WTC11 (cell line): Measurements from ENCODE around the gene FBH1. TPM values are rescaled to one million over a fixed set of nuclear protein-coding genes. Genes with fewer than 3 reads are reported as not detected.
"Not testable (repeated sequence)": the region's sequence is repeated elsewhere in the genome, so short reads cannot be mapped to it uniquely, and the experiment has no call there.

Source experiments
- ATAC-seq: fragments of 200-7000 bp; cut with Tn5 transposase; 2 replicates; pipeline ENCODE4 v1.10.0; 2021; ENCODE audit warnings: mild to moderate bottlenecking, moderate library complexity
- CTCF ChIA-PET: fragments of 300-600 bp; sonication (Branson Sonifier 250); formaldehyde crosslinking; loops from one replicate; lab custom pipeline; 2021; ENCODE audit warnings: antibody characterized with exemption; lab: Charles Lee
- POLR2A ChIA-PET: fragments of 350-600 bp; sonication (Branson Sonifier 250); formaldehyde crosslinking; loops from one replicate; lab custom pipeline; 2021; ENCODE audit warnings: antibody characterized with exemption; lab: Charles Lee
- DNase-seq: peaks from one replicate; pipeline ENCODE4 v3.0.0; 2021; ENCODE audit warnings: low spot score
- H3K27ac Mint-ChIP-seq: 2 replicates; pipeline ENCODE4 v1.8.0; 2021; ENCODE audit warnings: mixed read lengths
- H3K27me3 Mint-ChIP-seq: 2 replicates; pipeline ENCODE4 v1.8.0; 2021; ENCODE audit warnings: low read depth, mild to moderate bottlenecking, moderate library complexity, mixed read lengths
- H3K36me3 Mint-ChIP-seq: 2 replicates; pipeline ENCODE4 v1.8.0; 2021; ENCODE audit warnings: mixed read lengths
- H3K4me1 Mint-ChIP-seq: 2 replicates; pipeline ENCODE4 v1.8.0; 2022; ENCODE audit warnings: mixed read lengths
- H3K4me3 Mint-ChIP-seq: 2 replicates; pipeline ENCODE4 v1.8.0; 2021; ENCODE audit warnings: mild to moderate bottlenecking, moderate library complexity, mixed read lengths
- H3K9me3 Mint-ChIP-seq: 2 replicates; pipeline ENCODE4 v1.8.0; 2021; ENCODE audit warnings: mixed read lengths
- AFF4 ChIP-seq: sonication (generic); formaldehyde crosslinking; IDR thresholded peaks from 2 replicates; pipeline ENCODE4 v1.8.1; 2023; ENCODE audit warnings: mild to moderate bottlenecking, missing genetic modification reagents, borderline replicate concordance
- ATF3 ChIP-seq: sonication (generic); formaldehyde crosslinking; conservative IDR thresholded peaks from 2 replicates; pipeline ENCODE4 v1.8.1; 2022; ENCODE audit warnings: mild to moderate bottlenecking, missing genetic modification reagents
- CTCF ChIP-seq: fragments of 200-600 bp; IDR thresholded peaks from 2 replicates; pipeline ENCODE4 v1.8.0; 2022; ENCODE audit warnings: antibody characterized with exemption
- ELF4 ChIP-seq: sonication (generic); formaldehyde crosslinking; IDR thresholded peaks from 2 replicates; pipeline ENCODE4 v1.8.1; 2022; ENCODE audit warnings: low read depth, mild to moderate bottlenecking, moderate library complexity, missing genetic modification reagents
- EMX1 ChIP-seq: fragments of 250-450 bp; sonication (Bioruptor Pico); IDR thresholded peaks from 2 replicates; pipeline ENCODE4 v1.8.0; 2021; ENCODE audit warnings: mild to moderate bottlenecking
- ERG ChIP-seq: fragments of 250-450 bp; sonication (Bioruptor Pico); IDR thresholded peaks from 2 replicates; pipeline ENCODE4 v1.8.0; 2021; ENCODE audit warnings: mild to moderate bottlenecking
- ETV6 ChIP-seq: sonication (generic); formaldehyde crosslinking; IDR thresholded peaks from 2 replicates; pipeline ENCODE4 v1.8.1; 2022; ENCODE audit warnings: mild to moderate bottlenecking, missing genetic modification reagents
- JAZF1 ChIP-seq: fragments of 250-450 bp; sonication (Bioruptor Pico); IDR thresholded peaks from 2 replicates; pipeline ENCODE4 v1.9.0; 2021; ENCODE audit warnings: moderate library complexity, mild to moderate bottlenecking, inconsistent platforms
- NR1H2 ChIP-seq: sonication (generic); formaldehyde crosslinking; IDR thresholded peaks from 2 replicates; pipeline ENCODE4 v1.9.0; 2021; ENCODE audit warnings: mild to moderate bottlenecking, moderate library complexity, missing genetic modification reagents
- NR2C2 ChIP-seq: sonication (generic); formaldehyde crosslinking; IDR thresholded peaks from 2 replicates; pipeline ENCODE4 v1.8.0; 2022; ENCODE audit warnings: mild to moderate bottlenecking, missing genetic modification reagents
- SMAD3 ChIP-seq: sonication (generic); formaldehyde crosslinking; IDR thresholded peaks from 2 replicates; pipeline ENCODE4 v1.8.0; 2022; ENCODE audit warnings: missing genetic modification reagents, mild to moderate bottlenecking, borderline replicate concordance
- SMAD4 ChIP-seq: sonication (generic); formaldehyde crosslinking; IDR thresholded peaks from 2 replicates; pipeline ENCODE4 v1.8.0; 2022; ENCODE audit warnings: mild to moderate bottlenecking, missing genetic modification reagents
- ZNF263 ChIP-seq: sonication (generic); formaldehyde crosslinking; IDR thresholded peaks from 2 replicates; pipeline ENCODE4 v1.8.1; 2022; ENCODE audit warnings: low read depth, mild to moderate bottlenecking, moderate library complexity, missing genetic modification reagents
- ZNF281 ChIP-seq: sonication (generic); formaldehyde crosslinking; IDR thresholded peaks from 2 replicates; pipeline ENCODE4 v1.8.0; 2023; ENCODE audit warnings: mild to moderate bottlenecking, missing genetic modification reagents
- ZNF396 ChIP-seq: fragments of 250-450 bp; sonication (Bioruptor Pico); IDR thresholded peaks from 2 replicates; pipeline ENCODE4 v1.8.0; 2021; ENCODE audit warnings: mild to moderate bottlenecking, moderate library complexity, borderline replicate concordance
- ZNF671 ChIP-seq: fragments of 250-450 bp; sonication (Bioruptor Pico); IDR thresholded peaks from 2 replicates; pipeline ENCODE4 v1.8.0; 2021; ENCODE audit warnings: mild to moderate bottlenecking
- total RNA-seq: library from RNA; stranded (reverse); gene quantifications from 3 replicates; pipeline ENCODE4 v1.2.3, GENCODE V29; 2021

FBH1 gene
- total RNA-seq, 1 experiment from 2014 or later: 66.8 TPM

GRCh38 chr10:5873515-5873995 is 16.5 kb upstream of the FBH1 start:
- Mint-ChIP-seq H3K4me1 (0 out of 2 replicates have a peak, but pooled peaks cover 2% of the 10 kb centered on the region), H3K27me3 (no peaks in the 10 kb centered on the region), H3K27ac (no peak overlapping the region), H3K4me3 (no peak overlapping the region), H3K36me3 (peaks cover 29% of the 10 kb centered on the region), H3K9me3 (peaks cover 7% of the 10 kb centered on the region)
- DNase-seq: peak; percentile 66
- ATAC-seq: peak; percentile 86
- TF ChIP-seq CTCF (peak; percentile 60), JAZF1 (CRISPR knock-in tag) (no peak)
- CTCF ChIA-PET: interaction anchor here (0.5 to 3.1 kb wide), 8 partner anchors 12 to 64 kb away, joined by 3 to 14 read pairs (median 6); partner anchors contain the start of genes ANKRD16, FBH1 and GDI2
- POLR2A ChIA-PET: interaction anchor here (0.7 kb wide), 1 partner anchor 371 kb away, joined by 5 read pairs; no protein-coding TSS in a partner anchor

GRCh38 chr10:5876181-5876768 is 13.8 kb upstream of the FBH1 start:
- H3K27me3 Mint-ChIP-seq: no peaks in the 10 kb centered on the region
- TF ChIP-seq SMAD4 (CRISPR knock-in tag): no peak
- ATAC-seq: no peak
- no peaks in the 10 kb centered on the region for H3K4me1 Mint-ChIP-seq
- H3K27ac Mint-ChIP-seq: no peak overlapping the region
- CTCF ChIA-PET: no interaction called here
- no peak overlapping the region for H3K4me3 Mint-ChIP-seq
- POLR2A ChIA-PET: no interaction called here
- no peak for DNase-seq
- no peaks in the 10 kb centered on the region for H3K9me3 Mint-ChIP-seq
- H3K36me3 Mint-ChIP-seq: peaks cover 28% of the 10 kb centered on the region

GRCh38 chr10:5877041-5877440 is 13.0 kb upstream of the FBH1 start:
- H3K4me1 Mint-ChIP-seq, H3K27me3 Mint-ChIP-seq, POLR2A ChIA-PET, H3K9me3 Mint-ChIP-seq, H3K27ac Mint-ChIP-seq, ATAC-seq, DNase-seq, H3K4me3 Mint-ChIP-seq: not testable (repeated sequence)
- peaks cover 30% of the 10 kb centered on the region for H3K36me3 Mint-ChIP-seq
- CTCF ChIA-PET: interaction anchor here (2.6 kb wide), 1 partner anchor 13 kb away, joined by 6 read pairs; the partner anchor contains the start of genes ANKRD16 and FBH1

- no peaks in the 10 kb centered on the region for H3K27me3 Mint-ChIP-seq
- H3K9me3 Mint-ChIP-seq: no peaks in the 10 kb centered on the region
- no peak overlapping the region for H3K27ac Mint-ChIP-seq
- ATAC-seq: no peak
- H3K36me3 Mint-ChIP-seq: peaks cover 57% of the 10 kb centered on the region
- TF ChIP-seq NR1H2 (CRISPR knock-in tag) (no peak), EMX1 (no peak), ATF3 (no peak), SMAD3 (CRISPR knock-in tag) (no peak), ELF4 (CRISPR knock-in tag) (no peak), NR2C2 (CRISPR knock-in tag) (no peak)
- CTCF ChIA-PET: no interaction called here
- peaks cover 4% of the 10 kb centered on the region for H3K4me1 Mint-ChIP-seq
- DNase-seq: no peak
- H3K4me3 Mint-ChIP-seq: no peak overlapping the region
- POLR2A ChIA-PET: no interaction called here
These were observed 7.1 kb upstream of the FBH1 start for GRCh38 chr10:5882961-5883360.

GRCh38 chr10:5885619-5886018 is 4.4 kb upstream of the FBH1 start:
- DNase-seq (no peak), ATAC-seq (no peak)
- ChIA-PET CTCF (no interaction called here), POLR2A (no interaction called here)
- H3K4me3 Mint-ChIP-seq: no peak overlapping the region
- no peaks in the 10 kb centered on the region for H3K27me3 Mint-ChIP-seq
- H3K27ac Mint-ChIP-seq: peak overlapping the region; percentile 68; the same call in 1 of the 2 replicates
- peaks cover 14% of the 10 kb centered on the region for H3K4me1 Mint-ChIP-seq
- no peaks in the 10 kb centered on the region for H3K9me3 Mint-ChIP-seq
- peaks cover 45% of the 10 kb centered on the region for H3K36me3 Mint-ChIP-seq
- TF ChIP-seq JAZF1 (CRISPR knock-in tag) (no peak), ERG (CRISPR knock-in tag) (no peak), ZNF671 (CRISPR knock-in tag) (no peak), ZNF263 (no peak), AFF4 (CRISPR knock-in tag) (no peak), ETV6 (CRISPR knock-in tag) (no peak), ZNF396 (CRISPR knock-in tag) (no peak), ZNF281 (no peak)
